K562 (cell line): ENCODE data around the gene PGM5. TPM values are rescaled to one million over a fixed set of nuclear protein-coding genes. Genes with fewer than 3 reads are reported as not detected.

ENCODE experiments used
- ATAC-seq: fragments of 200-7000 bp; cut with Tn5 transposase; 3 replicates; pipeline ENCODE4 v1.9.1; 2020; ENCODE audit warnings: moderate library complexity
- BruUV-seq: library from RNA; stranded (reverse); fragments of 400-500 nt; replicated peaks from 2 replicates; lab custom pipeline; 2021; lab: Mats Ljungman, UMichigan
- CTCF ChIA-PET: fragments of 300-600 bp; formaldehyde crosslinking; extraction: SDS; loops from one replicate; lab custom pipeline; 2021; ENCODE audit warnings: low intra/inter-chr PET ratio; lab: Yijun Ruan, JAX
- POLR2A ChIA-PET: fragments of 300-600, 350-650 bp; sonication (Branson Sonifier 250); formaldehyde crosslinking; extraction: SDS; loops from one replicate; lab custom pipeline; 2021; ENCODE audit warnings: antibody characterized with exemption, inconsistent platforms; lab: Yijun Ruan, JAX
- DNase-seq, 4 experiments: peaks; one replicate each; pipeline versions ENCODE4 v3.0.0 to v3.0.0-alpha.2; 2011 to 2018; ENCODE audit warnings: low spot score in 3 of 4, mixed read lengths in 3 of 4; ENCODE audit errors: extremely low read depth in 1 of 4
- FAIRE-seq: peaks from 2 replicates; lab custom pipeline; 2011; peaks lifted over from hg19 to GRCh38; lab: Jason Lieb, UNC
- H2AFZ ChIP-seq: 2 replicates; pipeline ENCODE4 v1.6.0; 2011; ENCODE audit warnings: low read depth, low read length, control low read depth, inconsistent platforms
- H3K27ac ChIP-seq: fragments of 200-600 bp; 3 replicates; pipeline ENCODE4 v1.8.0; 2011; ENCODE audit warnings: low read depth, mild to moderate bottlenecking, control low read depth, inconsistent platforms, low read length, moderate library complexity, mixed read lengths; ENCODE audit errors: extremely low read depth
- H3K27me3 ChIP-seq, 2 experiments: fragments of 300-600 bp in 1 of 2; 2 replicates in 1 of 2; 3 replicates in 1 of 2; pipeline versions ENCODE4 v1.6.0 to v1.8.0; 2011; ENCODE audit warnings: inconsistent platforms in 2 of 2, low read length in 2 of 2, mild to moderate bottlenecking in 1 of 2, mixed read lengths in 1 of 2, moderate library complexity in 1 of 2; ENCODE audit not compliant: control insufficient read depth in 2 of 2, insufficient read depth in 2 of 2
- H3K36me3 ChIP-seq: fragments of 300-600 bp; 3 replicates; pipeline ENCODE4 v1.8.0; 2011; ENCODE audit warnings: mild to moderate bottlenecking, low read length, inconsistent platforms; ENCODE audit not compliant: control insufficient read depth, insufficient read depth
- H3K4me1 ChIP-seq, 2 experiments: fragments of 200-600 bp in 1 of 2; replicated peaks in 1 of 2; 2 replicates in 1 of 2; 3 replicates in 1 of 2; pipeline versions ENCODE4 v1.5.1 to v1.8.0; 2011; ENCODE audit warnings: inconsistent platforms in 2 of 2, low read length in 2 of 2, mild to moderate bottlenecking in 1 of 2, mixed read lengths in 1 of 2, moderate library complexity in 1 of 2; ENCODE audit not compliant: control insufficient read depth in 2 of 2, insufficient read depth in 2 of 2
- H3K4me2 ChIP-seq: 2 replicates; pipeline ENCODE4 v1.6.1; 2011; ENCODE audit warnings: low read length, control low read depth, inconsistent platforms, mixed read lengths; ENCODE audit not compliant: insufficient read depth
- H3K4me3 ChIP-seq: fragments of 200-600 bp; sonication (generic), shearing (Covaris generic); 2 replicates; pipeline ENCODE4 v1.5.1; 2016; ENCODE audit warnings: control low read depth, inconsistent platforms
- H3K79me2 ChIP-seq: fragments of 200-600 bp; 3 replicates; pipeline ENCODE4 v1.8.0; 2011; ENCODE audit warnings: low read length, inconsistent platforms; ENCODE audit not compliant: control insufficient read depth, insufficient read depth
- H3K9ac ChIP-seq, 2 experiments: 2 replicates each; pipeline versions ENCODE4 v1.6.0 to v1.6.1; 2011; ENCODE audit warnings: low read depth in 2 of 2, low read length in 2 of 2, control low read depth in 1 of 2, inconsistent platforms in 1 of 2, mild to moderate bottlenecking in 1 of 2, mixed read lengths in 1 of 2; ENCODE audit not compliant: insufficient read depth in 1 of 2
- H3K9me1 ChIP-seq: one replicate; pipeline ENCODE4 v1.6.0; 2011; ENCODE audit warnings: inconsistent platforms, mild to moderate bottlenecking, low read length, moderate library complexity; ENCODE audit not compliant: control insufficient read depth, insufficient read depth
- H3K9me3 ChIP-seq: replicated peaks from 2 replicates; pipeline ENCODE4 v1.5.1; 2011; ENCODE audit warnings: low read depth, low read length, inconsistent platforms; ENCODE audit not compliant: control insufficient read depth, insufficient read depth
- H4K20me1 ChIP-seq: replicated peaks from 2 replicates; pipeline ENCODE4 v1.6.1; 2011; ENCODE audit warnings: low read length, inconsistent platforms, mixed read lengths; ENCODE audit not compliant: control insufficient read depth, insufficient read depth
- BCOR ChIP-seq: fragments of 450-650 bp; IDR thresholded peaks from 2 replicates; pipeline ENCODE4 v1.6.1; 2016
- FOSL1 ChIP-seq: fragments of 200-800 bp; sonication (Bioruptor generic); conservative IDR thresholded peaks from 2 replicates; pipeline ENCODE4 v1.6.1; 2016; ENCODE audit warnings: missing genetic modification characterization, missing compliant biosample characterization
- GABPB1 ChIP-seq: sonication (generic); formaldehyde crosslinking; IDR thresholded peaks from 2 replicates; pipeline ENCODE4 v1.8.0; 2022; ENCODE audit warnings: mild to moderate bottlenecking, missing genetic modification reagents
- IFI16 ChIP-seq: fragments of 250-450 bp; sonication (Bioruptor Pico); IDR thresholded peaks from 2 replicates; pipeline ENCODE4 v2.1.2; 2022; ENCODE audit warnings: mild to moderate bottlenecking, inconsistent platforms
- MXI1 ChIP-seq: IDR thresholded peaks from 2 replicates; pipeline ENCODE4 v1.6.1; 2011; ENCODE audit warnings: low read depth, mild to moderate bottlenecking, improper control_type of control experiment, low read length
- MYNN ChIP-seq, 2 experiments: sonication (generic); formaldehyde crosslinking in 1 of 2; IDR thresholded peaks; 2 replicates each; pipeline versions ENCODE4 v1.5.0 to v1.6.1; 2016 to 2020; ENCODE audit warnings: antibody characterized with exemption in 1 of 2, missing genetic modification reagents in 1 of 2
- NELFE ChIP-seq: IDR thresholded peaks from 2 replicates; pipeline ENCODE4 v1.6.1; 2011; ENCODE audit warnings: mild to moderate bottlenecking; ENCODE audit not compliant: insufficient read depth, insufficient read length
- PHF20 ChIP-seq: fragments of 450-650 bp; IDR thresholded peaks from 2 replicates; pipeline ENCODE4 v1.6.1; 2018; ENCODE audit not compliant: partially characterized antibody
- PRPF4 ChIP-seq: fragments of 200-400 bp; formaldehyde crosslinking; IDR thresholded peaks from one replicate; pipeline ENCODE4 v1.6.1; 2017; ENCODE audit warnings: low read length, low read depth, mild to moderate bottlenecking; ENCODE audit not compliant: insufficient read depth, poor library complexity, severe bottlenecking
- RAD51 ChIP-seq: fragments of 450-650 bp; IDR thresholded peaks from 2 replicates; pipeline ENCODE4 v1.7.1; 2016; ENCODE audit warnings: low read depth, mild to moderate bottlenecking, borderline replicate concordance
- SRSF7 ChIP-seq: fragments of 200-400 bp; formaldehyde crosslinking; optimal IDR thresholded peaks from 2 replicates; pipeline ENCODE3; 2017; ENCODE audit warnings: mild to moderate bottlenecking, low read depth, low read length
- STAT5B ChIP-seq: fragments of 250-450 bp; sonication (Bioruptor Pico); IDR thresholded peaks from 2 replicates; pipeline ENCODE4 v1.8.0; 2021; ENCODE audit warnings: mild to moderate bottlenecking, inconsistent platforms
- ZNF217 ChIP-seq: sonication (generic); formaldehyde crosslinking; IDR thresholded peaks from 2 replicates; pipeline ENCODE4 v1.8.0; 2022; ENCODE audit warnings: mild to moderate bottlenecking, missing genetic modification reagents
- ZNF316 ChIP-seq: fragments of 450-650 bp; IDR thresholded peaks from 2 replicates; pipeline ENCODE4 v1.6.1; 2016
- WGBS: fragments of 100-300 bp; shearing (Covaris generic); methylation state at CpG from one replicate; pipeline ENCODE4 v1.1.6; 2016; ENCODE audit warnings: low coverage, mixed read lengths; ENCODE audit not compliant: insufficient coverage; ENCODE audit errors: missing lambda C conversion rate; 5-methylcytosine and 5-hydroxymethylcytosine counted together
- in situ Hi-C: fragments of 300-500 bp; cut with MboI; formaldehyde crosslinking; loops from 4 replicates; pipeline ENCODE4 v1.15.0; 2018; ENCODE audit warnings: inconsistent platforms, mixed read lengths
- intact Hi-C: fragments of 100-400 bp; cut with micrococcal nuclease; formaldehyde crosslinking; loops from 2 replicates; pipeline ENCODE4 v1.14.2; 2022
- polyA plus RNA-seq, 8 experiments: library from polyadenylated mRNA; depleted of rRNA in 4 of 8; stranded (reverse) in 5 of 8; unstranded in 3 of 8; fragments of >200 nt; fragmentation: Nextera tagmentation in 2 of 8; fragmentation: Illumina TruSeq in 1 of 8; extraction: Ambion mirVana in 2 of 8; extraction: Trizol in 1 of 8; gene quantifications; 2 replicates each; pipeline versions ENCODE4 v1.2.1 to v1.2.3, GENCODE V29; 2011 to 2014; ENCODE audit warnings: inconsistent platforms in 1 of 8, missing spikeins in 1 of 8
- total RNA-seq, 7 experiments: library from RNA; depleted of rRNA in 6 of 7; stranded (reverse); fragments of >200 nt in 6 of 7; fragmentation: Illumina TruSeq in 2 of 7; extraction: Trizol in 2 of 7; gene quantifications; 2 replicates each; pipeline versions ENCODE4 v1.2.1 to v1.2.3, GENCODE V29; 2011 to 2021; ENCODE audit warnings: low replicate concordance in 1 of 7
- TF ChIP-seq, protein P1 (sequence below): fragments of 250-450 bp; sonication (Bioruptor Pico); IDR thresholded peaks from 2 replicates; pipeline ENCODE4 v1.6.1; 2021; ENCODE audit warnings: mild to moderate bottlenecking
- TF ChIP-seq, protein P2 (sequence below): sonication (generic); formaldehyde crosslinking; IDR thresholded peaks from 2 replicates; pipeline ENCODE4 v1.8.1; 2022; ENCODE audit warnings: missing genetic modification reagents
- TF ChIP-seq, protein P3 (sequence below): fragments of 250-450 bp; sonication (Bioruptor Pico); IDR thresholded peaks from 2 replicates; pipeline ENCODE4 v1.5.0; 2021

Gene PGM5
- total and polyA plus RNA-seq, 9 of the 15 experiments (the other 6 are each of a cell fraction or from before 2014, with no cell fraction given) = 0.03 to 0.24 (median 0.15) TPM; not detected in 1

DNA sequence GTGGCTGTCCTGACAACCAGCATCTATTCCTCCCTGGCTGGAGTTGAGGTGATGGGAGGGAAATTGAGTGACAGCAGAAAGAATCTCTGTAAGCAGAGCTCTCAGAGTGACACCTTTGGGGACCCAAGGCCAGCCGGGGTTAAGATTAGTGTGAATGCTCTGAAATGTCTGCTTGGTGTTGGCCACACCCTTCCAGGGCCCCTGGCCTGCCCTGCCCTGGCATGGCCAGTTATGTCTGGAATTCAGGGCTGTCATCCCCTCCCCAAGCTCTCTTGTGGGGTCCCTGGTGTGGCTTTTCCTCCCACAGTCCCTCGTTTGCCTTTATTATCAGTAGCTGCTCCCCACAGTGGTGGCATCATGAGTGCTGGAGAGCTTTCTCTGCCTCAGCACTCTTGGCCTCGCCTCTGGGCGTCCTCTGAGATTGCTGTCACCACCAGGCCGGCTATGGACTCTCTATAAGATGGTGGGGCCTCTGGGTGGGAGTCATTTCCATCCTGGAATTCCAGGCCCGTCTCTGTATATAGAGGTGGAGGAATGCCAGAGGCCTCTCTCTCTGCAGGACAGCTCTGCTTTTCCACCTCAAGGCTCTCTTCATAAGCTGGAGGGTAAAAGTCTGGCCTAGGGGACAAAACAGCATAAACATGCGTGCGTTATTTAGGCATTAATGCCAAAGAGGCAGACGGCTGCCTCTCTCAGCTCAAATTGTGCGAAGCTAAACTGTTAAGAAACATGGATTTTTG is 180.6 kb downstream of the PGM5 start:
- ATAC-seq (no peak), FAIRE-seq (no peak), DNase-seq (no peak)
- BruUV-seq = no TSS peak
- POLR2A ChIA-PET = no interaction called here
- no peaks in the 10 kb centered on the region for H3K9me3 ChIP-seq
- H3K9ac ChIP-seq = no peak overlapping the region
- H3K79me2 ChIP-seq = no peaks in the 10 kb centered on the region
- H3K4me3 ChIP-seq = no peak overlapping the region
- WGBS = under 1% methylated on average over 8 of the region's 10 CpGs
- H2AFZ ChIP-seq = no peak overlapping the region
- in situ Hi-C loops = no loop called here
- no peaks in the 10 kb centered on the region for H3K36me3 ChIP-seq
- CTCF ChIA-PET = no interaction called here
- H3K4me1 ChIP-seq = no peaks in the 10 kb centered on the region
- H3K27me3 ChIP-seq = peaks cover 0 to 10% of the 10 kb centered on the region in 2 experiments; a peak in 3 of 5 replicates
- H3K4me2 ChIP-seq = no peak overlapping the region
- no peak overlapping the region for H3K27ac ChIP-seq
- no peaks in the 10 kb centered on the region for H4K20me1 ChIP-seq
- TF ChIP-seq MXI1 = no peak
- TF ChIP-seq BCOR = no peak
- no peak for TF ChIP-seq MYNN (IDR thresholded peaks at IDR 0.05)
- no peak for TF ChIP-seq MYNN (CRISPR knock-in tag; IDR thresholded peaks at IDR 0.05)
- TF ChIP-seq, protein P1, sequence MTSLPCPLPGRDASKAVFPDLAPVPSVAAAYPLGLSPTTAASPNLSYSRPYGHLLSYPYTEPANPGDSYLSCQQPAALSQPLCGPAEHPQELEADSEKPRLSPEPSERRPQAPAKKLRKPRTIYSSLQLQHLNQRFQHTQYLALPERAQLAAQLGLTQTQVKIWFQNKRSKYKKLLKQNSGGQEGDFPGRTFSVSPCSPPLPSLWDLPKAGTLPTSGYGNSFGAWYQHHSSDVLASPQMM (CRISPR knock-in tag) = no peak
- TF ChIP-seq SRSF7 = no peak
- TF ChIP-seq GABPB1 (CRISPR knock-in tag) = no peak
- no peak for TF ChIP-seq RAD51
- TF ChIP-seq, protein P2, sequence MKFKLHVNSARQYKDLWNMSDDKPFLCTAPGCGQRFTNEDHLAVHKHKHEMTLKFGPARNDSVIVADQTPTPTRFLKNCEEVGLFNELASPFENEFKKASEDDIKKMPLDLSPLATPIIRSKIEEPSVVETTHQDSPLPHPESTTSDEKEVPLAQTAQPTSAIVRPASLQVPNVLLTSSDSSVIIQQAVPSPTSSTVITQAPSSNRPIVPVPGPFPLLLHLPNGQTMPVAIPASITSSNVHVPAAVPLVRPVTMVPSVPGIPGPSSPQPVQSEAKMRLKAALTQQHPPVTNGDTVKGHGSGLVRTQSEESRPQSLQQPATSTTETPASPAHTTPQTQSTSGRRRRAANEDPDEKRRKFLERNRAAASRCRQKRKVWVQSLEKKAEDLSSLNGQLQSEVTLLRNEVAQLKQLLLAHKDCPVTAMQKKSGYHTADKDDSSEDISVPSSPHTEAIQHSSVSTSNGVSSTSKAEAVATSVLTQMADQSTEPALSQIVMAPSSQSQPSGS (CRISPR knock-in tag) = no peak
- TF ChIP-seq FOSL1 = no peak
- no peak for TF ChIP-seq PHF20
- TF ChIP-seq STAT5B (CRISPR knock-in tag) = no peak
- no peak for TF ChIP-seq PRPF4
- TF ChIP-seq NELFE = no peak
- TF ChIP-seq ZNF316 = no peak
- TF ChIP-seq IFI16 (CRISPR knock-in tag) = no peak
- TF ChIP-seq, protein P3, sequence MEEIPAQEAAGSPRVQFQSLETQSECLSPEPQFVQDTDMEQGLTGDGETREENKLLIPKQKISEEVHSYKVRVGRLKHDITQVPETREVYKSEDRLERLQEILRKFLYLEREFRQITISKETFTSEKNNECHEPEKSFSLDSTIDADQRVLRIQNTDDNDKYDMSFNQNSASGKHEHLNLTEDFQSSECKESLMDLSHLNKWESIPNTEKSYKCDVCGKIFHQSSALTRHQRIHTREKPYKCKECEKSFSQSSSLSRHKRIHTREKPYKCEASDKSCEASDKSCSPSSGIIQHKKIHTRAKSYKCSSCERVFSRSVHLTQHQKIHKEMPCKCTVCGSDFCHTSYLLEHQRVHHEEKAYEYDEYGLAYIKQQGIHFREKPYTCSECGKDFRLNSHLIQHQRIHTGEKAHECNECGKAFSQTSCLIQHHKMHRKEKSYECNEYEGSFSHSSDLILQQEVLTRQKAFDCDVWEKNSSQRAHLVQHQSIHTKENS (CRISPR knock-in tag) = no peak
- no peak for TF ChIP-seq ZNF217 (CRISPR knock-in tag)
- no peaks in the 10 kb centered on the region for H3K9me1 ChIP-seq
- intact Hi-C loops = no loop called here
